Stimulated activated CD4-positive, alpha-beta T cell treated with anti-CD3 and anti-CD28 coated beads, TNF-alpha, amount 100 ng/mL, for 48 hours (primary cell): ENCODE data around the gene PHLDB1.
"Not testable (repeated sequence)": the region's sequence is repeated elsewhere in the genome, so short reads cannot be mapped to it uniquely, and the experiment has no call there.

ENCODE experiments used
- DNase-seq, 3 donors: peaks; one replicate each; pipeline ENCODE4 v3.0.0-alpha.2; 2020; ENCODE audit warnings: low read depth in 3 of 3

The PHLDB1 gene

GRCh38 chr11:118658429-118659313, 51.3 kb downstream of the PHLDB1 start:
- no peak for DNase-seq

GRCh38 chr11:118659314-118659952, 52.0 kb downstream of the PHLDB1 start:
- DNase-seq, result peak; percentile 85 to 90 (median 89)

DNA sequence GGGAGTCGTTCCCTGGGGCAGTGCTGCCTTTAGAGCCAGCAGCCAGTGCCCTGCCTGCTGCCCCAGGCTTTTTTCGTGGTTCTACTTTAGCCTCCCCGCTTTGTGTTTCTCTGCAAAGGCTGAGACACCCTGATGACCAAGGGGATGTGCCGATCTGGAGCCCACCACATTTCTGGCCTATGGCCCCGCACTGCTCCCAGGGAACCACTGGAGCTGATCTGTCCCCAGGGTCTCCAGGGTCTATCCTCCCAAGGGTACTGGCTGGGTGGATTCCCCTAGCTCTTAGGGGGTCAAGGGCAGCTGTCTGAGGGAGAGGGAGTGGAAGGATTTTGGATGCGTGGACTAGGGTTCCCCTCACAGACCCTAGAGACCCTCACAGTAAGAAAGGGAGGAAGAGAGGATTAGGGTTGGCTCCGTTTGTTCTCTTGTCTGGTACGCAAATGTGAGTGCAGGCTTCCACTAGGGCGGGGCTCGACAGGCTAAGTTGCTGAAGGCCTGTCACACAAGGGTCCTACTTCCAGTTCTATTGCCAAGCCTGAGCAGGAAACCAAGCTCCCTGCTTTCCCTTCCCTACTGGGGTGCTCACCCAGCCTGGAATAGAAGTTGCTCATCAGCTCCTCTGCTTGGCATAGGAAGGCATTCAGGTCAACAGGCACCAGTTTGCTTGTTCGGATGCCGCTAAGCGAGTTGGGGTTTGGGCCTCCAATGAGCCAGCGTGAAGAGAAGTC, 52.7 kb downstream of the PHLDB1 start:
- DNase-seq, result no peak

DNA sequence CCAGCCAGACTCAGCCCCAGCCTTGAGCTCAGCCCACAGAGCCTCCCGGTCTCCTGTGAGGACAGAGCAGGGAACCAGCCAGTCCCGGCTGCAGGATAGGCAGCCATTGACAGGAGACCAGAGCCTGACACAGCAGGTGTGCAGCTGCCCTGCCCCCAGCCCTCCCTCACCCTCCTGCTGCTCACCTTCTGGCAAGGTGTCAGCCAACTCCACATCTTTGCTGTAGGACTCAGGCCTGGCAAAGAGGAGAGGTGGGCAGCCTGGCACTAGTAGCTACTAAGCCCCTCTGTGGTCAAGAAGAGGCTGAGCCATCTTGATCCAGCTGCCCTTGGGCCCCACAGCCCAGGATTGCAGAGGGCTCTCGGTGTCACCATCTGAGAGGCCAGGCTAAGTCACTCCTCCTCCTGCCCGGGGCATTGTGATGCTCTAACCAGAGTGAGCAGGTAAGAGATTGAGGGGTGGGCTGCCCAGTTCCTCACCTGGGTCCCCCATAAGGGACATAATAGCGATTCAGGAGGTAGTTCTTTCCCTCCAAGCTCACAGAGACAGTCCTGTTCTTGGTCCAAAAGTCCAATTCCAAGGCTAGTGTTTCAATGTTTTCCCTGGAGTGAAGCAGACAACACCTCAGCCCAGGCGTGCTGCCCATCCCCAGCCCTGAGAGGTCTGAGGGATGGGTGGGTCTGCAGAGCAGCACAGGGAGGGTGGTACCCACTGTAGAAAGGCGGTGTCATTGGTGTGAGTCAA, 53.4 kb downstream of the PHLDB1 start:
- DNase-seq, result no peak

- DNase-seq, result no peak
Measured at GRCh38 chr11:118661425-118662301, 54.2 kb downstream of the PHLDB1 start.

- no peak for DNase-seq
Measured at GRCh38 chr11:118662401-118663271, 55.2 kb downstream of the PHLDB1 start.

- no peak for DNase-seq
Measured at GRCh38 chr11:118663381-118663780, 56.0 kb downstream of the PHLDB1 start.

- DNase-seq, result no peak
Measured at GRCh38 chr11:118663902-118664301, 56.5 kb downstream of the PHLDB1 start.

- DNase-seq, result no peak
Measured at GRCh38 chr11:118666371-118666770, 59.0 kb downstream of the PHLDB1 start.

DNA sequence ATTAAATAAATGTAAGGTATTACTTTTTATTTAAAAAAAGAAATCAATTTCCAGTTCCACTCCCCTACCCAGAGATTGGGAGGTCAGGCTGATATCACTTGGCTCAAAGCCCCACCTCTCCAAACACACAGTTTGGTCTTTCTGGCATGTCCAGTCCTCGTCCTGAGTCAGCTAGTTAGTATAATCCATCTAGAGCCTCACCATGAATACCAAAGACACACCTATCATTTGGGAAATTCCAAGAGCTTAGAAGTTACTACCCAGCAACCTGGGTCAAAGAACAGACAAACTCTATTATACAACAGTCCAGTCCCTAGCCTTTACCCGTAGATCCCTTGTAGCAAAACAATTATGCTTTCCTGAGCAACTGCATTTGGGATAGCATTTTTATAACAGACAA, 62.6 kb downstream of the PHLDB1 start:
- no peak for DNase-seq

GRCh38 chr11:118671254-118671653, 63.8 kb downstream of the PHLDB1 start:
- DNase-seq, result no peak

DNA sequence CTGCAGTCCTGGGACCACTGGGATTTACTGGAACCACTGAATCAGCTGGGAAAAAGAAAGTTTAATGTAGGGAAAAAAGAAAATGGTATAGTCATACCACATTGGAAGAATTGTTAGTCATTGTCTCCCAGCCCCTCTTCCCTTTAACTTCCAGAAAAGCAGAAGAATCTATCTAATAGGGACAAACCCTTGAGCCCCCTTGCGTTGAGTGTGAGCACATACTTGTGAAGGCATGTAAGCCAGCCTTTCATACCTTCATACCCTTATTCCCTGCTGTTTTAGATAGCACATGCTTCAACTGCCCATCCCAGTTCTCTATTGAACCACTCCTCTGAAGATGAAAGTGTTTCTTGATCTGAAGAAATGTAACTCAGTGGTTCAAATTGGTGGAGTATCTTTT, 65.4 kb downstream of the PHLDB1 start:
- DNase-seq, result no peak

DNA sequence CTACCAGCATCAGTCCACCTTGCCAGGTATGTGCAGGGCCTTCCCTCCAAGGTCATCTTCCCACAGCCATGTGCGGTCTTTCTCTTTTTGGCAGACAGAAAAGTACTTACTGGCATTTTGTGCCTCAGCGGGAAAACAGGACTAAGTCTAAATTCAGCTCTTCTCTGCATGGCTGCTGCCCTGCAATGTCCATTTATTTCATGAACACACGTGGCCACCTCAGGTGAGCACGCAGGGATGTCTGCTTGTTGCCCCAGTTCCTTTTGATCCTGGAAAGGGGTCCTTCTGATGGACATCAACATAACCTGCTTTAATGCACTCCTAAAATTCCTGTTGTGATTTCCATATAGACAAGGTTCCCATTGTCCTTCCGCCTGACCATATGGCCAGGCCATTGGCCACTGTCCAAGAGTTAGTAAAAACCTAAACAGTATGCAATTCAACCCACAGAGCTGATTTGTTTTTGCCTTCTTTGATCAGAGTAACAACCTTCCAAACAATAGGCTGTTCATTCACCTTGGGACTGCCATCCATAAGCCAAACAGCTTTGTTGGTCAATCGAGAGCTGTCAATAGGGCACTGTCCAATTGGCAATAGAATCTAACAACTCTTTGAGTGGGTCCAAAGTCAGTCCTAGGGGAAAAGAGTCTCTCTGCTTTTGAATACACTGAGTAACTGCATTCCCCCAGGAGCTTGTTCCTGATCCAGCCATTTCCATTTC, 66.1 kb downstream of the PHLDB1 start:
- no peak for DNase-seq

DNA sequence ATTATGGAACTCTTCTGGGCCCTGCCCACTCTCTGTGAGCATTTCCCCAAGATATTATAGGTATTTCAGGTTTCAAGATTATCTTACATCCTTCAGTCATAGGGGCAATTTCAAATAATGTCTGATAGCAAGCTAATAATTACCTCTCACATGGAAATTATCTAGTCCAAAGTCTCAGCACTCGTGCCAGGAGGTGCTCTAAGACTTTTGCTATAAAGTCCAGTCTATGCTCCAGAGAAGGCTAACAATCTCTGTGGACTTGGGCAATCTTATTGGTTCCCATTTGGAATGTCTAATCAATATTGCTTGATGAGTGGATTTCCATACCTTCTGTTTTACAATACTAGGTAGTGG, 66.6 kb downstream of the PHLDB1 start:
- no peak for DNase-seq

GRCh38 chr11:118677977-118678376, 70.6 kb downstream of the PHLDB1 start:
- no peak for DNase-seq

DNA sequence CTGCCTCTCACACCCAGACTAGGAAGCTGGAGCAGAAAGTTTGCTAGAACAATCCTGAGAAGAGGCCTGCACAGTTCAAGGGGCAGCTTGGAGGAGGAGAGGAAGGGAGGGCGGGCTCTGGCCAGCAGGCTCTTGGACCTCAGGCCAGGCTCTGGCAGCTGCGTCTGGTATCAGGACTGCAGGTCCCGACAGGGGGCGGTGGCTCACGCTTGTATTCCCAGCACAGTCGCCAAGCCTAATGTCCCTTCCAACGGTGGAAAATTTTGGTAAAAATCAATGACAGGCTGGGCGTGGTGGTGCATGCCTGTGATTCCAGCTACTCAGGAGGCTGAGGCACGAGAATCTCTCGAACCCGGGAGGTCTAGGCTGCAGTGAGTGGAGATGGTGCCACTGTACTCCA, 71.5 kb downstream of the PHLDB1 start:
- DNase-seq, result not testable (repeated sequence)

GRCh38 chr11:118679483-118679882, 72.1 kb downstream of the PHLDB1 start, which contains the start of gene TREH:
TSS of gene TREH (minus strand) at chr11:118679650. CDS start at chr11:118679627, 23 bp downstream.
- no peak for DNase-seq

- DNase-seq, result no peak
Measured at GRCh38 chr11:118682372-118682771, 75.0 kb downstream of the PHLDB1 start.

DNA sequence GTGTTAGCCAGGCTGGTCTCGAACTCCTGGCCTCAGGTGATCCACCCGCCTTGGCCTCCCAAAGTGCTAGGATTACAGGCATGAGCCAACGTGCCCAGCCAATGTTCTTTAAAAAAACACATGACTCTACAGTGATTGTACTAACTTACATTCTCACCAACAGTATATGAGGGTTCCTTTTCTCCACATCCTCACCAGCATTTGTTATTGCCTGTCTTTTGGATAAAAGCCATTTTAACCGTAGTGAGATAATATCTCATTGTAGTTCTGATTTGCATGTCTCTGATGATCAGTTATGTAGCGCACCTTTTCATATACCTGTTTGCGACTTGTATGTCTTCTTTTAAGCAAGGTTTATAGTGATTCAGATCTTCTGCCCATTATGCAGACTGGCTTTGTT, 75.5 kb downstream of the PHLDB1 start:
- DNase-seq, result not testable (repeated sequence)
